GM10248 (cell line): Measurements from ENCODE around the gene MAB21L1.

Experiments
- CTCF ChIA-PET: fragments of 300-600 bp; sonication (Branson Sonifier 250); formaldehyde crosslinking; extraction: SDS; loops from one replicate; lab custom pipeline; 2021; ENCODE audit warnings: antibody characterized with exemption; lab: Yijun Ruan, JAX
- POLR2A ChIA-PET: fragments of 350-650 bp; sonication (Branson Sonifier 250); formaldehyde crosslinking; extraction: SDS; loops from one replicate; lab custom pipeline; 2020; ENCODE audit warnings: antibody characterized with exemption; lab: Yijun Ruan, JAX
- DNase-seq: peaks from one replicate; pipeline ENCODE4 v3.0.0; 2012; ENCODE audit errors: extremely low spot score
- TF ChIP-seq, protein P1 (sequence below): IDR thresholded peaks from 2 replicates; pipeline ENCODE4 v1.5.1; 2012; ENCODE audit warnings: mild to moderate bottlenecking, low read depth; ENCODE audit errors: extremely low read depth, missing control alignments, control extremely low read depth

MAB21L1 gene

GRCh38 chr13:35472323-35472881 is 4.1 kb downstream of the MAB21L1 start:
- CTCF ChIA-PET = no interaction called here
- TF ChIP-seq, protein P1, sequence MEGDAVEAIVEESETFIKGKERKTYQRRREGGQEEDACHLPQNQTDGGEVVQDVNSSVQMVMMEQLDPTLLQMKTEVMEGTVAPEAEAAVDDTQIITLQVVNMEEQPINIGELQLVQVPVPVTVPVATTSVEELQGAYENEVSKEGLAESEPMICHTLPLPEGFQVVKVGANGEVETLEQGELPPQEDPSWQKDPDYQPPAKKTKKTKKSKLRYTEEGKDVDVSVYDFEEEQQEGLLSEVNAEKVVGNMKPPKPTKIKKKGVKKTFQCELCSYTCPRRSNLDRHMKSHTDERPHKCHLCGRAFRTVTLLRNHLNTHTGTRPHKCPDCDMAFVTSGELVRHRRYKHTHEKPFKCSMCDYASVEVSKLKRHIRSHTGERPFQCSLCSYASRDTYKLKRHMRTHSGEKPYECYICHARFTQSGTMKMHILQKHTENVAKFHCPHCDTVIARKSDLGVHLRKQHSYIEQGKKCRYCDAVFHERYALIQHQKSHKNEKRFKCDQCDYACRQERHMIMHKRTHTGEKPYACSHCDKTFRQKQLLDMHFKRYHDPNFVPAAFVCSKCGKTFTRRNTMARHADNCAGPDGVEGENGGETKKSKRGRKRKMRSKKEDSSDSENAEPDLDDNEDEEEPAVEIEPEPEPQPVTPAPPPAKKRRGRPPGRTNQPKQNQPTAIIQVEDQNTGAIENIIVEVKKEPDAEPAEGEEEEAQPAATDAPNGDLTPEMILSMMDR = no peak
- no peak for DNase-seq
- POLR2A ChIA-PET = no interaction called here

GRCh38 chr13:35471706-35472322 is 4.7 kb downstream of the MAB21L1 start:
- ChIA-PET CTCF (no interaction called here), POLR2A (no interaction called here)
- TF ChIP-seq, protein P1 = no peak
- DNase-seq = no peak

GRCh38 chr13:35470671-35471661 is 5.5 kb downstream of the MAB21L1 start:
- ChIA-PET POLR2A (no interaction called here), CTCF (no interaction called here)
- no peak for DNase-seq
- TF ChIP-seq, protein P1 = no peak

DNA sequence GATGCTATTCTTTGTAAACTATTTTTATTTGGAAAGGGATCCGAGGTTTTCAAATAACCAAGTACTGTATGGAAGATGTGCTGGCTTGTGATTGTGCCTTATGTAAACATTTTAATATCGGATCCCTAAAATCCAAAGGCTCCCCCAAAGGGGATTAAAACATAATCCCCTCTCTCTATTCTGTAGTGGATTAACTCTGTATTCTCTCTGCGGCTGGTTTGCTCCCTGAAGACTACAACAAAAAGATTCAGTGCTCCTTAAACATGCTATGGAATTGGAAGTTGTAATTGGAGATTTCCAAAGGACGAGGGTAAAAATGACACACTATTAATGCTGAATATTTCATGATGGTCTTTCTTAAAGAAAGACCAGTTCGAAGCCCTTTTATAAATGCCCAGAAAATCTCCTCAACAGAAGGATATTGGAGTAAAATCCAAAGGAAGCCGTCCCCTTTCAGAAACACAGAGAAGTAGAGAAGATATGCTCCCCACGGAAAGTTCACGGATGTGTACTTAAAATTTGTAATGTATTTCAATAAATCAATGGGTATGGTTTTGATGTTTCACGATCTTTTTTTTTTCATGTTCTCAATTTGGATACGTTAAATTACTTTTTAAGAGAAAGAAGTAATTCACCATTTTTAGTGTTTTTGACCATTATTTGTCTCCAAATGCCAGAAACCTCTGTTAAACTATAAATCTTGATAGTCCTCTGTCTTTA is 6.5 kb downstream of the MAB21L1 start:
- DNase-seq = no peak
- POLR2A ChIA-PET = no interaction called here
- CTCF ChIA-PET = interaction anchor here (1.3 kb wide), 1 partner anchor 8 kb away, joined by 3 read pairs; no protein-coding TSS in a partner anchor
- TF ChIP-seq, protein P1 = no peak

GRCh38 chr13:35468195-35468594 is 8.3 kb downstream of the MAB21L1 start:
- TF ChIP-seq, protein P1 = no peak
- CTCF ChIA-PET = no interaction called here
- POLR2A ChIA-PET = no interaction called here
- DNase-seq = no peak

DNA sequence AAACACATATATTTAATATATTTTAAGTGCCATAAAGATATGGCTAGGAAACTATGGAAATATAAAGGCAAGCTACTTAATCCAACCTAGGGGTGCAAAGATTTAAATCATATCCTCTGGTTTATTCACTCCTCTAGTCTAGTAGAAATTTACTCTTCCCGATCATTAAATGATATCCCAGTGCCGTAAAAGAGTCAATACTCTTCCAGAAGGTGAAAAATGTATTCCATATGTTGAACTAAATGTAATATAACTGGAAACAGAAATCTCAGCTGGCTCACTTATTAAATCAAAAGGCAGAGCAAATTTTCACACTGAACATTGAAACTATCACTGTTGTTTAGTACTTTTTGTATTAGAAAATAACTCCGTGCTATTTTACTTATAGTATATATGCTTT is 11.1 kb downstream of the MAB21L1 start:
- TF ChIP-seq, protein P1 = no peak
- no peak for DNase-seq
- CTCF ChIA-PET = no interaction called here
- POLR2A ChIA-PET = no interaction called here
